GM23338 (cell line): ENCODE data around the gene PACC1. TPM values are rescaled to one million over a fixed set of nuclear protein-coding genes. Genes with fewer than 3 reads are reported as not detected.

Experiments used
- ATAC-seq: fragments of 200-7000 bp; cut with Tn5 transposase; 3 replicates; pipeline ENCODE4 v1.9.1; 2020
- DNase-seq: peaks from one replicate; pipeline ENCODE4 v3.0.0-alpha.2; 2015; ENCODE audit warnings: low spot score
- H2AFZ ChIP-seq: fragments of 200-600 bp; sonication (generic); 2 replicates; pipeline ENCODE4 v1.8.0; 2016; ENCODE audit warnings: antibody characterized with exemption, mild to moderate bottlenecking, moderate library complexity
- H3F3A ChIP-seq: fragments of 200-600 bp; sonication (generic); replicated peaks from 2 replicates; pipeline ENCODE4 v1.8.0; 2017; ENCODE audit warnings: antibody characterized with exemption, mixed run types, low read depth
- H3K27ac ChIP-seq: fragments of 200-600 bp; sonication (generic); 2 replicates; pipeline ENCODE4 v1.6.1; 2016; ENCODE audit warnings: low read depth
- H3K27me3 ChIP-seq: fragments of 200-600 bp; sonication (generic); 2 replicates; pipeline ENCODE4 v1.8.0; 2016; ENCODE audit warnings: mild to moderate bottlenecking, mixed run types, moderate library complexity; ENCODE audit not compliant: insufficient read depth
- H3K36me3 ChIP-seq: fragments of 200-600 bp; sonication (generic); 2 replicates; pipeline ENCODE4 v1.8.0; 2016; ENCODE audit warnings: mild to moderate bottlenecking; ENCODE audit not compliant: insufficient read depth
- H3K4me1 ChIP-seq: fragments of 200-600 bp; sonication (generic); 2 replicates; pipeline ENCODE4 v1.8.0; 2016; ENCODE audit warnings: mild to moderate bottlenecking, moderate library complexity; ENCODE audit not compliant: insufficient read depth
- H3K4me2 ChIP-seq: fragments of 200-600 bp; sonication (generic); 2 replicates; pipeline ENCODE4 v1.7.1; 2017; ENCODE audit warnings: mixed run types
- H3K4me3 ChIP-seq: fragments of 200-600 bp; sonication (generic); 2 replicates; pipeline ENCODE4 v1.6.1; 2016; ENCODE audit warnings: mixed run types
- H3K79me2 ChIP-seq: fragments of 200-600 bp; sonication (generic); replicated peaks from 2 replicates; pipeline ENCODE4 v1.8.0; 2017; ENCODE audit warnings: mild to moderate bottlenecking; ENCODE audit not compliant: insufficient read depth
- H3K9me2 ChIP-seq: fragments of 200-600 bp; sonication (generic); 2 replicates; pipeline ENCODE4 v1.8.0; 2017; ENCODE audit not compliant: insufficient read depth
- H4K20me1 ChIP-seq: fragments of 200-600 bp; sonication (generic); replicated peaks from 2 replicates; pipeline ENCODE4 v1.8.0; 2017; ENCODE audit warnings: mild to moderate bottlenecking; ENCODE audit not compliant: insufficient read depth
- H3K27ac Mint-ChIP-seq: 2 replicates; pipeline ENCODE4 v1.8.0; 2020; ENCODE audit warnings: inconsistent platforms, mild to moderate bottlenecking, moderate library complexity, mixed read lengths
- H3K27me3 Mint-ChIP-seq: 3 replicates; pipeline ENCODE4 v1.8.0; 2022; ENCODE audit warnings: low read depth, mild to moderate bottlenecking, moderate library complexity, mixed read lengths, inconsistent platforms; ENCODE audit not compliant: insufficient read depth, poor library complexity
- H3K36me3 Mint-ChIP-seq: 3 replicates; pipeline ENCODE4 v1.8.0; 2021; ENCODE audit warnings: low read depth, mild to moderate bottlenecking, inconsistent platforms, moderate library complexity, mixed read lengths
- H3K4me1 Mint-ChIP-seq: 3 replicates; pipeline ENCODE4 v1.8.0; 2020; ENCODE audit warnings: mild to moderate bottlenecking, inconsistent platforms, mixed read lengths
- H3K4me3 Mint-ChIP-seq: 3 replicates; pipeline ENCODE4 v1.8.0; 2021; ENCODE audit warnings: moderate library complexity, mild to moderate bottlenecking, inconsistent platforms, mixed read lengths
- H3K9me3 Mint-ChIP-seq: 3 replicates; pipeline ENCODE4 v1.8.0; 2020; ENCODE audit warnings: moderate library complexity, mild to moderate bottlenecking, inconsistent platforms, mixed read lengths
- CREB1 ChIP-seq: fragments of 250-450 bp; sonication (Bioruptor Pico); IDR thresholded peaks from 2 replicates; pipeline ENCODE4 v1.5.0; 2020; ENCODE audit warnings: low read depth, mild to moderate bottlenecking, moderate library complexity
- EZH2phosphoT487 ChIP-seq: fragments of 200-600 bp; sonication (generic); IDR thresholded peaks from one replicate; pipeline ENCODE4 v1.8.1; 2018; ENCODE audit warnings: antibody characterized with exemption; ENCODE audit not compliant: unreplicated experiment
- POLR2AphosphoS5 ChIP-seq: IDR thresholded peaks from 2 replicates; pipeline ENCODE4 v1.6.1; 2016; ENCODE audit warnings: antibody characterized with exemption, low read depth
- long read RNA-seq: library from polyadenylated mRNA; unstranded; transcript quantifications from one replicate; pipeline ENCODE4 v2.0.0, GENCODE V29; 2020; ENCODE audit not compliant: unreplicated experiment
- polyA plus RNA-seq: library from polyadenylated mRNA; unstranded; fragments of >200 nt; fragmentation: Nextera tagmentation; extraction: Ambion mirVana; gene quantifications from 2 replicates; pipeline ENCODE4 v1.2.1, GENCODE V29; 2016
- total RNA-seq: library from RNA; depleted of rRNA; stranded (reverse); fragments of >200 nt; shearing (Covaris generic); gene quantifications from 2 replicates; pipeline ENCODE4 v1.2.3, GENCODE V29; 2014; rRNA removed
- TF ChIP-seq, protein P1 (sequence below): IDR thresholded peaks from 2 replicates; pipeline ENCODE4 v1.6.1; 2016; ENCODE audit warnings: antibody characterized with exemption

PACC1 gene
- total RNA-seq, result 17.2 and 18.0 TPM in 2 replicates
- polyA plus RNA-seq, result 17.1 and 18.8 TPM in 2 replicates
- long read RNA-seq, transcript TMEM206-201 (8 exons, 2,475 nt), result major isoform, 18 of 24 reads
- long read RNA-seq, partial matches to known transcripts, result 1 of 24 reads
- long read RNA-seq, other reads (novel, unspliced or antisense), result 5 of 24 reads

DNA sequence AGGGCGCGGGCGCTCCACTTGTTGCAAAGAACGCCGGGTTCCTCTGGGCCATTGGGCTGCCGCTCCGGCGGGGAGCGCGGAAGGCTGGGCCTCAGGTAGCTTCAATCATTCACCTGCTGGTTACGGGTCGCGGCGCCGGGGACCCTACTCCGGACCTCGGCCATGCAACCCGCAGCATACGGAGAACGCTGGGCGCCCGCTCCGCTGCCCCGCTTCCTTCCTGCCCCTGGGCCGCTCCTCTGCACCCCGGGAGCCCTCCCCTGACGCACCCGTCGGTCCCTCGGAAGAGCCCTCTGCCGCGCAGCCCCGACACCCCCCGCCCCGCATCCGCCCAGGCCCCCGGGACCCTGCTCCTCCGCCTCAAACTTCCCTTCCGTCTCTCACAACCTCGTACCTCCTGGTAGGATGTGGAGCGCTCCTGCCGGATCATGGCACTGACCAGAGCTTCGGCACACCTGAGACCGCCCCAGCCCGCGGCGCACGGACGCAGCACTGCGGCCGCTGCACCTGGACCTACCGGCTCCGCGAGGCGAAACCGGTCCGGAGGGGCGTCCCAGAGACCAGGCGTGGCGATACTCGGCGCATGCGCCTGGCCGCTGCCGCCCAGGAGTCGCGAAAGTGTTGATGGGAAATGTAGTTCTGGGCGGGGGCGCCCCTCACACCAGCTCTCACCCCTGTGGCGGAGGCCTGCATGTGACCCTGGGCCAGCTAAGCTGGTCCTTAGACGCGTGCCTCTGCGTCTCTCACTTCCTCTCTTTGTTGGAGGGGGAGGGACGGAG is at the start of gene PACC1:
TSS of gene PACC1 (minus strand) at position 559 of the 779 bp plus-strand sequence. CDS start at position 430, 129 bp downstream.
- Histone ChIP-seq H3K27ac (peak within 1 kb of the TSS; percentile 62; the same call in 1 of the 2 replicates), H3K4me2 (peak within 1 kb of the TSS; percentile 96), H2AFZ (peak within 1 kb of the TSS; percentile 96), H3F3A (0 out of 2 replicates have a peak, but pooled peaks cover 5% of the 10 kb centered on the region), H3K9me2 (no peaks in the 10 kb centered on the region), H4K20me1 (peaks cover 22% of the 10 kb centered on the region; the same call in 1 of the 2 replicates), H3K27me3 (peaks cover 5% of the 10 kb centered on the region), H3K79me2 (peaks cover 28% of the 10 kb centered on the region), H3K4me1 (peaks cover 19% of the 10 kb centered on the region), H3K4me3 (peak within 1 kb of the TSS; percentile 79), H3K36me3 (peaks cover 10% of the 10 kb centered on the region; the same call in 1 of the 2 replicates)
- peak within 1 kb of the TSS; percentile 95 for H3K27ac Mint-ChIP-seq
- H3K4me1 Mint-ChIP-seq, result peaks cover 30% of the 10 kb centered on the region
- H3K9me3 Mint-ChIP-seq, result no peaks in the 10 kb centered on the region; the same call in 2 of the 3 replicates
- H3K4me3 Mint-ChIP-seq, result peak within 1 kb of the TSS; percentile 86
- H3K27me3 Mint-ChIP-seq, result peaks cover 13% of the 10 kb centered on the region
- TF ChIP-seq CREB1 (CRISPR knock-in tag) (peak; percentile 61; the same call in 1 of the 2 replicates), POLR2AphosphoS5 (peak; percentile 99), EZH2phosphoT487 (no peak)
- TF ChIP-seq, protein P1, sequence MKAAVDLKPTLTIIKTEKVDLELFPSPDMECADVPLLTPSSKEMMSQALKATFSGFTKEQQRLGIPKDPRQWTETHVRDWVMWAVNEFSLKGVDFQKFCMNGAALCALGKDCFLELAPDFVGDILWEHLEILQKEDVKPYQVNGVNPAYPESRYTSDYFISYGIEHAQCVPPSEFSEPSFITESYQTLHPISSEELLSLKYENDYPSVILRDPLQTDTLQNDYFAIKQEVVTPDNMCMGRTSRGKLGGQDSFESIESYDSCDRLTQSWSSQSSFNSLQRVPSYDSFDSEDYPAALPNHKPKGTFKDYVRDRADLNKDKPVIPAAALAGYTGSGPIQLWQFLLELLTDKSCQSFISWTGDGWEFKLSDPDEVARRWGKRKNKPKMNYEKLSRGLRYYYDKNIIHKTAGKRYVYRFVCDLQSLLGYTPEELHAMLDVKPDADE, result peak; percentile 83
- H3K36me3 Mint-ChIP-seq, result peaks cover 25% of the 10 kb centered on the region
- ATAC-seq (peak; percentile 93), DNase-seq (peak; percentile 98)

DNA sequence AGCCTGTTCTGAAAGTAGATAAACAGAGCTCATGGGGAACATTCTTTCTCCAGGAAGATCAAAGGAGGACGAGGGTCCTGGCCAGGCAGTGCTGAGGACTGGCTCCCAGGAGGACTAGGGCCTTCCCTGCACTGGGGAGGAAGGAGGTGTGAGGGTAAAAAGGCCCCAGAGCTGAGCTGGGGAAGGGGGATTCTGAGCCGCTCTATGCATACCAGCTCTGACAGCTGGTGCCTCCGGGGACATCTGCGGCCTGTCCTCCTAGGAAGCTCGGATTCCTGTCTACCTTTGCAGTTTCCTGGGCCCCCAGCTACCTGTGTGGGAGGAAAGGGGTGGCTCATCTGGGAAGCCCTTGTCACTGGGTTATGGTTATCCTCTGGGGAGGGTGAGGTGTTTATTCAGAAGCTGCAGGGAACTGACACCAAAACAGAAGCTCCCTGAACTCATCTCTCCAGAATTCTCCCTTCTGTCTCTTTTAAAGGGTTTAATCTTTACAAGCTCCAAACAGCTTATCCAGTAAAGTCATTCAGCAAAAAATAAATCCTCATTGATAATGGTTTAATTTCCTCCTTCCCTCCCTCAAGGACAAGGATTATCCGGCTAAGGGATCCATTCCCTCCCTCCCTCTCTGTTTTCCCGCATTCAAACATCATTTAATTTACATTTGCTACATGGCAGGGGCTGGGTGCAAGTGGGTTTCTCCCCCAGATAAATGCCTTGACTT is 49.0 kb upstream of the PACC1 start:
- no peaks in the 10 kb centered on the region for H4K20me1 ChIP-seq
- Mint-ChIP-seq H3K27ac (no peak overlapping the region), H3K36me3 (peaks cover 3% of the 10 kb centered on the region), H3K9me3 (peaks cover 17% of the 10 kb centered on the region), H3K4me3 (no peak overlapping the region), H3K4me1 (peaks cover 30% of the 10 kb centered on the region), H3K27me3 (peaks cover 22% of the 10 kb centered on the region)
- DNase-seq (no peak), ATAC-seq (peak; percentile 43)
- H3F3A ChIP-seq, result no peaks in the 10 kb centered on the region
- no peaks in the 10 kb centered on the region for H3K79me2 ChIP-seq
- peaks cover 7% of the 10 kb centered on the region for H3K4me1 ChIP-seq
- H3K4me3 ChIP-seq, result no peak overlapping the region
- 0 out of 2 replicates have a peak, but pooled peaks cover 9% of the 10 kb centered on the region for H3K9me2 ChIP-seq
- no peaks in the 10 kb centered on the region for H3K27me3 ChIP-seq
- H3K36me3 ChIP-seq, result no peaks in the 10 kb centered on the region
- TF ChIP-seq POLR2AphosphoS5 (no peak), EZH2phosphoT487 (no peak)
- H3K27ac ChIP-seq, result no peak overlapping the region
- H3K4me2 ChIP-seq, result no peak overlapping the region
- H2AFZ ChIP-seq, result 0 out of 2 replicates have a peak overlapping the region, but pooled peaks have one; percentile 43
